GM23248 (cell line): ENCODE data around the gene ITGA1. TPM values are rescaled to one million over a fixed set of nuclear protein-coding genes. Genes with fewer than 3 reads are reported as not detected.
"Not testable (repeated sequence)": the region's sequence is repeated elsewhere in the genome, so short reads cannot be mapped to it uniquely, and the experiment has no call there.

Experiments used
- DNase-seq: peaks from one replicate; pipeline ENCODE4 v3.0.0-alpha.2; 2015
- H2AFZ ChIP-seq: fragments of 200-600 bp; sonication (generic); 2 replicates; pipeline ENCODE4 v1.6.1; 2016; ENCODE audit warnings: antibody characterized with exemption
- H3F3A ChIP-seq: fragments of 200-600 bp; sonication (generic); 2 replicates; pipeline ENCODE4 v1.6.1; 2016; ENCODE audit warnings: mild to moderate bottlenecking, antibody characterized with exemption, mixed run types; ENCODE audit not compliant: insufficient read depth
- H3K27ac ChIP-seq: fragments of 200-600 bp; sonication (generic); 2 replicates; pipeline ENCODE4 v1.5.1; 2016; ENCODE audit warnings: mild to moderate bottlenecking
- H3K27me3 ChIP-seq: fragments of 200-600 bp; sonication (generic); replicated peaks from 2 replicates; pipeline ENCODE4 v1.6.1; 2016; ENCODE audit warnings: mild to moderate bottlenecking; ENCODE audit not compliant: insufficient read depth
- H3K36me3 ChIP-seq: fragments of 200-600 bp; sonication (generic); 2 replicates; pipeline ENCODE4 v1.6.1; 2016; ENCODE audit warnings: low read depth, mild to moderate bottlenecking
- H3K4me1 ChIP-seq: fragments of 200-600 bp; sonication (generic); 2 replicates; pipeline ENCODE4 v1.6.1; 2016; ENCODE audit warnings: mild to moderate bottlenecking; ENCODE audit not compliant: insufficient read depth
- H3K4me2 ChIP-seq: fragments of 200-600 bp; sonication (generic); one replicate; pipeline ENCODE4 v1.6.1; 2016; ENCODE audit warnings: mild to moderate bottlenecking; ENCODE audit not compliant: unreplicated experiment
- H3K4me3 ChIP-seq: fragments of 200-600 bp; sonication (generic); 2 replicates; pipeline ENCODE4 v1.5.1; 2016; ENCODE audit warnings: mild to moderate bottlenecking
- H3K79me2 ChIP-seq: fragments of 200-600 bp; sonication (generic); 2 replicates; pipeline ENCODE4 v1.6.1; 2016; ENCODE audit warnings: mild to moderate bottlenecking; ENCODE audit not compliant: insufficient read depth
- H3K9ac ChIP-seq: fragments of 200-600 bp; sonication (generic); 2 replicates; pipeline ENCODE4 v1.6.1; 2016; ENCODE audit warnings: mild to moderate bottlenecking
- H3K9me2 ChIP-seq: fragments of 200-600 bp; sonication (generic); 2 replicates; pipeline ENCODE4 v1.6.1; 2016; ENCODE audit warnings: mixed run types, mild to moderate bottlenecking, moderate library complexity; ENCODE audit not compliant: insufficient read depth
- H3K9me3 ChIP-seq: fragments of 200-600 bp; sonication (generic); one replicate; pipeline ENCODE4 v1.6.1; 2017; ENCODE audit warnings: low read depth
- H4K20me1 ChIP-seq: fragments of 200-600 bp; sonication (generic); 2 replicates; pipeline ENCODE4 v1.6.0; 2016; ENCODE audit not compliant: insufficient read depth
- EZH2 ChIP-seq: fragments of 200-600 bp; sonication (generic); IDR thresholded peaks from 2 replicates; pipeline ENCODE4 v1.6.1; 2018; ENCODE audit warnings: antibody characterized with exemption, mild to moderate bottlenecking; ENCODE audit not compliant: insufficient read depth, poor library complexity, severe bottlenecking
- EZH2phosphoT487 ChIP-seq: fragments of 200-600 bp; sonication (generic); IDR thresholded peaks from 2 replicates; pipeline ENCODE4 v1.6.1; 2018; ENCODE audit warnings: antibody characterized with exemption, moderate library complexity, mild to moderate bottlenecking, low read depth; ENCODE audit not compliant: insufficient read depth
- WGBS, 2 experiments: methylation state at CpG; one replicate each; pipeline ENCODE4 v1.1.6; 2015 to 2017; ENCODE audit warnings: low lambda C conversion rate in 2 of 2, low coverage in 1 of 2; ENCODE audit errors: missing lambda C conversion rate in 2 of 2; 5-methylcytosine and 5-hydroxymethylcytosine counted together
- in situ Hi-C: fragments of 300-500 bp; cut with MboI; formaldehyde crosslinking; loops from 2 replicates; pipeline ENCODE4 v1.15.0; 2020
- polyA plus RNA-seq: library from polyadenylated mRNA; unstranded; fragments of >200 nt; fragmentation: Nextera tagmentation; extraction: Ambion mirVana; gene quantifications from 2 replicates; pipeline ENCODE4 v1.2.1, GENCODE V29; 2016
- total RNA-seq: library from RNA; depleted of rRNA; stranded (reverse); fragments of >200 nt; shearing (Covaris generic); gene quantifications from 2 replicates; pipeline ENCODE4 v1.2.3, GENCODE V29; 2014

Gene ITGA1
- total and polyA plus RNA-seq, 2 experiments from 2014 or later, result 8.9 to 18.4 TPM

DNA sequence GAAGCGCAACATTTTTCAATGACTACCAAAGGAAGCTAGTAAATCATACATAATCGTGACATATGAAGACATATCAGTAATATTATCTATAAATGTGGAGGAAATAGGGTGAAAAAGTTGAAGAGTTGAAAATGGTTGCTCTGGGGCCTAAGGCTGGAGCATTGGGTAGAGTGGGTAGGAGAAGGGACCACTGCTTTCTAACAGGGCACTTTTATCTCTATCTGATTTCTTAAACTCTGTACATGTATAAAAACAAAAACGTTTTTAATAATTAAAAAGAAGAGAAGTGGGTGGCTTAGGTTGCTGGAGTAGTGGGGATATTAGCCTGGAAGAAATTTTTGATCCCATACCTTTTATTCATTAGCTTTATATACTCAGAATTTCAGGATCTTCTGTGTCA is 44.2 kb upstream of the ITGA1 start:
- Histone ChIP-seq H3K4me3 (no peak overlapping the region), H3F3A (peaks cover 12% of the 10 kb centered on the region), H3K9ac (no peak overlapping the region), H2AFZ (no peak overlapping the region), H3K9me3 (no peaks in the 10 kb centered on the region), H3K36me3 (no peaks in the 10 kb centered on the region), H3K27me3 (no peaks in the 10 kb centered on the region), H3K9me2 (no peaks in the 10 kb centered on the region), H3K79me2 (no peaks in the 10 kb centered on the region), H3K27ac (peak overlapping the region; percentile 4; the same call in 1 of the 2 replicates), H3K4me2 (no peak overlapping the region), H3K4me1 (peaks cover 31% of the 10 kb centered on the region), H4K20me1 (no peaks in the 10 kb centered on the region)
- in situ Hi-C loops, result no loop called here
- no peak for DNase-seq
- no peak for TF ChIP-seq EZH2
- TF ChIP-seq EZH2phosphoT487, result no peak
- 72 to 73% methylated on average over 3 of the region's 3 CpGs for WGBS, 2 experiments

DNA sequence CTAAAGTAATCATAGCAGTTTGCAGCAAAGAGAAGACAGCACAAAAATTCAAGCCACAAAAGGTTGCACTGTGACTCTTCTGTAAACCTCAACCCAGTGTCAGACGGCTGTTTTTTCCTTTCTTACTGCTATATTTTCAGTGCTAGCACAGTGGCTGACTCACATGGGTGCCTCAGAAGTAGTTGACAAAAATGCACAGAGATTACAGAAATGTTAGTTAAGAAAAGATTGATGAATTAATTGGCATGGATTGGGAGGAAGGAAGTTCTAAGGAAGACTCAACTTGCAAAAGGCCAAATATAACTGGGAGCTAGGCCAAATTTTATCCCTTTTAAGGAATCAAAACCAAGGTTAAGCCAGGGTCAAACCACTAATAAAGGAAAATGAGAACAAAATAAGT is 43.7 kb upstream of the ITGA1 start:
- no peak overlapping the region for H3K4me2 ChIP-seq
- DNase-seq, result peak; percentile 78
- no peak overlapping the region for H3K9ac ChIP-seq
- H2AFZ ChIP-seq, result no peak overlapping the region
- peak overlapping the region; percentile 4; the same call in 1 of the 2 replicates for H3K27ac ChIP-seq
- no peaks in the 10 kb centered on the region for H3K36me3 ChIP-seq
- H3K4me3 ChIP-seq, result no peak overlapping the region
- peaks cover 31% of the 10 kb centered on the region for H3K4me1 ChIP-seq
- no peaks in the 10 kb centered on the region for H3K9me2 ChIP-seq
- peaks cover 12% of the 10 kb centered on the region for H3F3A ChIP-seq
- H3K27me3 ChIP-seq, result no peaks in the 10 kb centered on the region
- WGBS, 2 experiments, result 3 to 5% methylated on average over 1 of the region's 1 CpG
- no peaks in the 10 kb centered on the region for H3K79me2 ChIP-seq
- H4K20me1 ChIP-seq, result no peaks in the 10 kb centered on the region
- no peaks in the 10 kb centered on the region for H3K9me3 ChIP-seq
- TF ChIP-seq EZH2 (no peak), EZH2phosphoT487 (no peak)
- in situ Hi-C loops, result no loop called here

DNA sequence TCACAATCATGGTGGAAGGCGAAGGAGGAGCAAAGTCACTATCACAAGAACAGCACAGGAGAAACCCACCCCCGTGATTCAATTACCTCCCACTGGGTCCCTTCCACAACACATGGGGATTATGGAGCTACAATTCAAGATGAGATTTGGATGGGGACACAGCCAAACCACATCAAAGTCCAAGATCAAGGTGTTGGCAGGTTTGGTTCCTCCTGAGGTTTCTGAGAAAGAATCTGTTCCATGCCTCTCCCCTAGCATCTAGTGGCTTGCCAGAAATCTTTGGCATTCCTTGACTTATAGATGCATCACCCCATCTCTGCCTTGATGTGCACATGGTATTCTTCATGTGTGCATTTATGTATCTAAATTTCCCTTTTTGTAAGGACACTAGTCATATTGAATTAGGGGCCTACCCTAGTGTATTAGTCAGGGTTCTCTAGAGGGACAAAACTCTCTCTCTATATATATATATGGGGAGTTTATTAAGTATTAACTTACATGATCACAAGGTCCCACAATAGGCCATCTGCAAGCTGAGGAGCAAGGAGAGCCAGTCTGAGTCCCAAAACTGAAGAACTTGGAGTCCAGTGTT is 42.8 kb upstream of the ITGA1 start:
- H2AFZ ChIP-seq, H3K9me2 ChIP-seq, H3K27ac ChIP-seq, H3K36me3 ChIP-seq, DNase-seq, H3K4me3 ChIP-seq, H3K4me2 ChIP-seq, H3K9ac ChIP-seq, H3K27me3 ChIP-seq, H4K20me1 ChIP-seq, in situ Hi-C loops, H3K79me2 ChIP-seq, H3K9me3 ChIP-seq: not testable (repeated sequence)
- Histone ChIP-seq H3K4me1 (peaks cover 31% of the 10 kb centered on the region), H3F3A (peaks cover 12% of the 10 kb centered on the region)
- 93 to 98% methylated on average over 2 of the region's 2 CpGs for WGBS, 2 experiments

DNA sequence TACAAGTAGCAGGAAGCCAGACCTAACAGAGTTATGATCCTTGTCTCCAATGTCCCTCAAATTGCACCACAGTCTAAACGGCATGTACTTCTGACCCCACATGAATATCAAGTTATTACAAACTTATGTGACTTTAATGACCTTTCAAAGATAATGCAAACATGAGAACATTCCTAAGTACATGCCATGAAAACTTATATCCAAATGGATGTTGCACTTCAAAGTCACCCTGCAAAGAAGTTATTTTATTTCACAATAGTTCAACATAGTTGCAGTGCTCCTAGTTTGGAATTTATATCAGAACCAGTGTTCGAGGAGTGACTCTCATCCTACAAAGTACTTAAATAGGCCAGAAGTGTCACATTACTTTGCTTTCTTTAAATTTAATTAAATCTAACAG is 41.2 kb upstream of the ITGA1 start:
- Histone ChIP-seq H3F3A (peaks cover 12% of the 10 kb centered on the region), H3K9ac (no peak overlapping the region), H3K27ac (no peak overlapping the region), H3K27me3 (no peaks in the 10 kb centered on the region), H3K4me1 (peaks cover 31% of the 10 kb centered on the region), H3K36me3 (no peaks in the 10 kb centered on the region), H3K4me2 (peak overlapping the region; percentile 13), H4K20me1 (no peaks in the 10 kb centered on the region), H3K9me2 (no peaks in the 10 kb centered on the region), H3K4me3 (no peak overlapping the region), H3K9me3 (no peaks in the 10 kb centered on the region), H2AFZ (no peak overlapping the region), H3K79me2 (no peaks in the 10 kb centered on the region)
- in situ Hi-C loops, result no loop called here
- WGBS, 2 experiments, result 15 to 19% methylated on average over 2 of the region's 2 CpGs
- no peak for TF ChIP-seq EZH2phosphoT487
- no peak for TF ChIP-seq EZH2
- peak; percentile 38 for DNase-seq

DNA sequence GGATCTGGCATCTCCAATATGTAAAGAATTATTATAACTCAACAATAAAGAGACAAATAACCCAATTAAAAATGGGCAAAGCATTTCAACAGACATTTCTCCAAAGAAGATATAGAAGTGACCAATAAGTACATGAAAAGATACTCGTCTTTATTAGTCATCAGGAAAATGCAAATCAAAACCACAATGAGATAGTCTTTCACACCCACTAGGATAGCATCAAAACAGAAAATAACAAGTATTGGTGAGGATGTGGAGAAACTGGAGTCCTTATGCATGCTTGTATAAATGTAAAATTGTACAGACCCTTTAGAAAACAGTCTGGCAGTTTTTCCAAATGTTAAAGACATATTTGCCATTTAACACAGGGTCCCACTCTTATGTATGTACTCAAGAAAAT is 39.1 kb upstream of the ITGA1 start:
- in situ Hi-C loops, result no loop called here
- H3K4me2 ChIP-seq, result no peak overlapping the region
- no peaks in the 10 kb centered on the region for H3K9me3 ChIP-seq
- TF ChIP-seq EZH2 (no peak), EZH2phosphoT487 (no peak)
- H2AFZ ChIP-seq, result no peak overlapping the region
- no peaks in the 10 kb centered on the region for H3K36me3 ChIP-seq
- peaks cover 23% of the 10 kb centered on the region for H3K4me1 ChIP-seq
- peaks cover 7% of the 10 kb centered on the region for H3F3A ChIP-seq
- no peaks in the 10 kb centered on the region for H3K79me2 ChIP-seq
- H3K4me3 ChIP-seq, result no peak overlapping the region
- no peaks in the 10 kb centered on the region for H3K9me2 ChIP-seq
- no peak overlapping the region for H3K27ac ChIP-seq
- WGBS, 2 experiments, result 16 to 27% methylated on average over 1 of the region's 1 CpG
- no peak for DNase-seq
- H3K9ac ChIP-seq, result no peak overlapping the region
- no peaks in the 10 kb centered on the region for H4K20me1 ChIP-seq
- no peaks in the 10 kb centered on the region for H3K27me3 ChIP-seq
